HG02981 (cell line): Measurements from ENCODE around the gene LCLAT1.
"Not testable (repeated sequence)": the region's sequence is repeated elsewhere in the genome, so short reads cannot be mapped to it uniquely, and the experiment has no call there.

ENCODE experiments used
- ATAC-seq: cut with Tn5 transposase; IDR thresholded peaks from one replicate; pipeline ENCODE4 v1.9.1; 2021; ENCODE audit warnings: mild to moderate bottlenecking, moderate library complexity; ENCODE audit not compliant: unreplicated experiment

Gene LCLAT1

GRCh38 chr2:30580391-30580790 lies 133.3 kb downstream of the LCLAT1 start:
- ATAC-seq: no peak

GRCh38 chr2:30582521-30582920 lies 135.5 kb downstream of the LCLAT1 start:
- no peak for ATAC-seq

- ATAC-seq: no peak
These were observed 136.2 kb downstream of the LCLAT1 start for GRCh38 chr2:30583204-30583749.

GRCh38 chr2:30584116-30584515 lies 137.1 kb downstream of the LCLAT1 start:
- ATAC-seq: no peak

- no peak for ATAC-seq
These were observed 141.9 kb downstream of the LCLAT1 start for GRCh38 chr2:30588994-30589393.

- no peak for ATAC-seq
These were observed 143.4 kb downstream of the LCLAT1 start for GRCh38 chr2:30590407-30590806.

- ATAC-seq: no peak
These were observed 144.1 kb downstream of the LCLAT1 start for GRCh38 chr2:30591186-30591585.

GRCh38 chr2:30601375-30601774 lies 154.3 kb downstream of the LCLAT1 start:
- no peak for ATAC-seq

GRCh38 chr2:30605197-30605596 lies 158.2 kb downstream of the LCLAT1 start:
- ATAC-seq: no peak

GRCh38 chr2:30608643-30609042 lies 161.6 kb downstream of the LCLAT1 start:
- ATAC-seq: no peak

GRCh38 chr2:30611583-30611982 lies 164.5 kb downstream of the LCLAT1 start:
- no peak for ATAC-seq

GRCh38 chr2:30612371-30612770 lies 165.3 kb downstream of the LCLAT1 start:
- ATAC-seq: no peak

- no peak for ATAC-seq
These were observed 166.0 kb downstream of the LCLAT1 start for GRCh38 chr2:30613001-30613400.

- not testable (repeated sequence) for ATAC-seq
These were observed 167.2 kb downstream of the LCLAT1 start for GRCh38 chr2:30614227-30614626.

GRCh38 chr2:30615926-30616325 lies 168.9 kb downstream of the LCLAT1 start:
- ATAC-seq: no peak

- ATAC-seq: no peak
These were observed 173.1 kb downstream of the LCLAT1 start for GRCh38 chr2:30620102-30620501.

GRCh38 chr2:30621836-30622235 lies 174.8 kb downstream of the LCLAT1 start:
- ATAC-seq: no peak

- no peak for ATAC-seq
These were observed 175.4 kb downstream of the LCLAT1 start for GRCh38 chr2:30622452-30622851.

- ATAC-seq: no peak
These were observed 178.2 kb downstream of the LCLAT1 start for GRCh38 chr2:30625276-30625675.

- no peak for ATAC-seq
These were observed 178.7 kb downstream of the LCLAT1 start for GRCh38 chr2:30625701-30626100.

GRCh38 chr2:30626397-30626796 lies 179.4 kb downstream of the LCLAT1 start:
- no peak for ATAC-seq

GRCh38 chr2:30627151-30627550 lies 180.1 kb downstream of the LCLAT1 start:
- no peak for ATAC-seq

- no peak for ATAC-seq
These were observed 181.3 kb downstream of the LCLAT1 start for GRCh38 chr2:30628341-30628740.
